ENCODE results near the gene ASTN2. TPM values are rescaled to one million over a fixed set of nuclear protein-coding genes. Genes with fewer than 3 reads are reported as not detected.
"Not testable (repeated sequence)": the region's sequence is repeated elsewhere in the genome, so short reads cannot be mapped to it uniquely, and the experiment has no call there.

ASTN2 gene
- polyA plus RNA-seq, 2 donors: 0.26 to 0.35 TPM

GRCh38 chr9:116697362-116697761 is 717.5 kb downstream of the ASTN2 start:
- H3K4me3 ChIP-seq (ENCODE audit: low read depth in 1 of 2, low read length in 2 of 2): no peak overlapping the region
- H3K4me1 ChIP-seq (ENCODE audit: control insufficient read depth in 2 of 2, insufficient read depth in 2 of 2, low read length in 1 of 2): peaks cover 3% of the 10 kb centered on the region in 2 donors
- WGBS, 2 donors: 74 to 76% methylated on average over 1 of the region's 1 CpG
- H3K27ac ChIP-seq (ENCODE audit: low read depth in 2 of 2, low read length in 1 of 2): no peak overlapping the region
- H3K9me3 ChIP-seq (ENCODE audit: control insufficient read depth in 2 of 2, insufficient read depth in 1 of 2, low read depth in 1 of 2, low read length in 1 of 2): no peaks in the 10 kb centered on the region
- no peaks in the 10 kb centered on the region for H3K27me3 ChIP-seq (ENCODE audit: control insufficient read depth in 1 of 2, insufficient read depth in 2 of 2, low read length in 2 of 2)
- H3K36me3 ChIP-seq (ENCODE audit: control insufficient read depth in 2 of 2, insufficient read depth in 2 of 2, low read length in 1 of 2): peaks cover 19 to 23% of the 10 kb centered on the region in 2 donors

GRCh38 chr9:116695438-116695837 is 719.4 kb downstream of the ASTN2 start:
- Histone ChIP-seq H3K27me3 (ENCODE audit: control insufficient read depth in 1 of 2, insufficient read depth in 2 of 2, low read length in 2 of 2) (no peaks in the 10 kb centered on the region), H3K9me3 (ENCODE audit: control insufficient read depth in 2 of 2, insufficient read depth in 1 of 2, low read depth in 1 of 2, low read length in 1 of 2) (no peaks in the 10 kb centered on the region), H3K36me3 (ENCODE audit: control insufficient read depth in 2 of 2, insufficient read depth in 2 of 2, low read length in 1 of 2) (peaks cover 19 to 23% of the 10 kb centered on the region in 2 donors), H3K27ac (ENCODE audit: low read depth in 2 of 2, low read length in 1 of 2) (no peak overlapping the region), H3K4me3 (ENCODE audit: low read depth in 1 of 2, low read length in 2 of 2) (no peak overlapping the region), H3K4me1 (ENCODE audit: control insufficient read depth in 2 of 2, insufficient read depth in 2 of 2, low read length in 1 of 2) (peaks cover 0 to 3% of the 10 kb centered on the region in 2 donors)
- 52 to 58% methylated on average over 3 of the region's 3 CpGs for WGBS, 2 donors

- WGBS, 2 donors: 82 to 94% methylated on average over 4 of the region's 4 CpGs
- Histone ChIP-seq H3K4me1 (ENCODE audit: control insufficient read depth in 2 of 2, insufficient read depth in 2 of 2, low read length in 1 of 2) (peaks cover 0 to 3% of the 10 kb centered on the region in 2 donors), H3K4me3 (ENCODE audit: low read depth in 1 of 2, low read length in 2 of 2) (no peak overlapping the region), H3K27me3 (ENCODE audit: control insufficient read depth in 1 of 2, insufficient read depth in 2 of 2, low read length in 2 of 2) (no peaks in the 10 kb centered on the region), H3K9me3 (ENCODE audit: control insufficient read depth in 2 of 2, insufficient read depth in 1 of 2, low read depth in 1 of 2, low read length in 1 of 2) (no peaks in the 10 kb centered on the region), H3K27ac (ENCODE audit: low read depth in 2 of 2, low read length in 1 of 2) (no peak overlapping the region), H3K36me3 (ENCODE audit: control insufficient read depth in 2 of 2, insufficient read depth in 2 of 2, low read length in 1 of 2) (peaks cover 19 to 23% of the 10 kb centered on the region in 2 donors)
Observed at GRCh38 chr9:116694785-116695291, 720.0 kb downstream of the ASTN2 start.

- Histone ChIP-seq H3K4me1 (ENCODE audit: control insufficient read depth in 2 of 2, insufficient read depth in 2 of 2, low read length in 1 of 2) (peaks cover 0 to 5% of the 10 kb centered on the region in 2 donors), H3K9me3 (ENCODE audit: control insufficient read depth in 2 of 2, insufficient read depth in 1 of 2, low read depth in 1 of 2, low read length in 1 of 2) (no peaks in the 10 kb centered on the region), H3K27ac (ENCODE audit: low read depth in 2 of 2, low read length in 1 of 2) (no peak overlapping the region), H3K27me3 (ENCODE audit: control insufficient read depth in 1 of 2, insufficient read depth in 2 of 2, low read length in 2 of 2) (no peaks in the 10 kb centered on the region), H3K4me3 (ENCODE audit: low read depth in 1 of 2, low read length in 2 of 2) (no peak overlapping the region), H3K36me3 (ENCODE audit: control insufficient read depth in 2 of 2, insufficient read depth in 2 of 2, low read length in 1 of 2) (peaks cover 8 to 9% of the 10 kb centered on the region in 2 donors)
- WGBS, 2 donors: 35 to 46% methylated on average over 2 of the region's 2 CpGs
Observed at GRCh38 chr9:116693233-116693731, 721.6 kb downstream of the ASTN2 start.

GRCh38 chr9:116692616-116693015 is 722.2 kb downstream of the ASTN2 start:
- 43 to 49% methylated on average over 2 of the region's 2 CpGs for WGBS, 2 donors
- Histone ChIP-seq H3K27me3 (ENCODE audit: control insufficient read depth in 1 of 2, insufficient read depth in 2 of 2, low read length in 2 of 2) (no peaks in the 10 kb centered on the region), H3K9me3 (ENCODE audit: control insufficient read depth in 2 of 2, insufficient read depth in 1 of 2, low read depth in 1 of 2, low read length in 1 of 2) (no peaks in the 10 kb centered on the region), H3K36me3 (ENCODE audit: control insufficient read depth in 2 of 2, insufficient read depth in 2 of 2, low read length in 1 of 2) (peaks cover 1 to 2% of the 10 kb centered on the region in 2 donors), H3K27ac (ENCODE audit: low read depth in 2 of 2, low read length in 1 of 2) (no peak overlapping the region), H3K4me1 (ENCODE audit: control insufficient read depth in 2 of 2, insufficient read depth in 2 of 2, low read length in 1 of 2) (peaks cover 0 to 5% of the 10 kb centered on the region in 2 donors), H3K4me3 (ENCODE audit: low read depth in 1 of 2, low read length in 2 of 2) (no peak overlapping the region)

GRCh38 chr9:116691607-116692006 is 723.2 kb downstream of the ASTN2 start:
- 85 to 89% methylated on average over 3 of the region's 3 CpGs for WGBS, 2 donors
- peaks cover 0 to 5% of the 10 kb centered on the region in 2 donors for H3K4me1 ChIP-seq (ENCODE audit: control insufficient read depth in 2 of 2, insufficient read depth in 2 of 2, low read length in 1 of 2)

GRCh38 chr9:116690805-116691204 is 724.1 kb downstream of the ASTN2 start:
- H3K4me1 ChIP-seq (ENCODE audit: control insufficient read depth in 2 of 2, insufficient read depth in 2 of 2, low read length in 1 of 2): not testable (repeated sequence)

More at GRCh38 chr9:116691607-116692006, 723.2 kb downstream of the ASTN2 start:
- Histone ChIP-seq H3K4me3 (ENCODE audit: low read depth in 1 of 2, low read length in 2 of 2) (no peak overlapping the region), H3K27ac (ENCODE audit: low read depth in 2 of 2, low read length in 1 of 2) (no peak overlapping the region), H3K27me3 (ENCODE audit: control insufficient read depth in 1 of 2, insufficient read depth in 2 of 2, low read length in 2 of 2) (no peaks in the 10 kb centered on the region), H3K36me3 (ENCODE audit: control insufficient read depth in 2 of 2, insufficient read depth in 2 of 2, low read length in 1 of 2) (no peaks in the 10 kb centered on the region), H3K9me3 (ENCODE audit: control insufficient read depth in 2 of 2, insufficient read depth in 1 of 2, low read depth in 1 of 2, low read length in 1 of 2) (no peaks in the 10 kb centered on the region)

GRCh38 chr9:116689486-116690032 is 725.3 kb downstream of the ASTN2 start:
- H3K27ac ChIP-seq (ENCODE audit: low read depth in 2 of 2, low read length in 1 of 2): no peak overlapping the region
- H3K4me1 ChIP-seq (ENCODE audit: control insufficient read depth in 2 of 2, insufficient read depth in 2 of 2, low read length in 1 of 2): peaks cover 0 to 5% of the 10 kb centered on the region in 2 donors

More at GRCh38 chr9:116690805-116691204, 724.1 kb downstream of the ASTN2 start:
- not testable (repeated sequence) for H3K36me3 ChIP-seq (ENCODE audit: control insufficient read depth in 2 of 2, insufficient read depth in 2 of 2, low read length in 1 of 2); H3K9me3 ChIP-seq (ENCODE audit: control insufficient read depth in 2 of 2, insufficient read depth in 1 of 2, low read depth in 1 of 2, low read length in 1 of 2); H3K4me3 ChIP-seq (ENCODE audit: low read depth in 1 of 2, low read length in 2 of 2); H3K27ac ChIP-seq (ENCODE audit: low read depth in 2 of 2, low read length in 1 of 2); H3K27me3 ChIP-seq (ENCODE audit: control insufficient read depth in 1 of 2, insufficient read depth in 2 of 2, low read length in 2 of 2)

GRCh38 chr9:116688806-116689485 is 725.9 kb downstream of the ASTN2 start:
- Histone ChIP-seq H3K27me3 (ENCODE audit: control insufficient read depth in 1 of 2, insufficient read depth in 2 of 2, low read length in 2 of 2) (no peaks in the 10 kb centered on the region), H3K4me1 (ENCODE audit: control insufficient read depth in 2 of 2, insufficient read depth in 2 of 2, low read length in 1 of 2) (peaks cover 0 to 5% of the 10 kb centered on the region in 2 donors), H3K4me3 (ENCODE audit: low read depth in 1 of 2, low read length in 2 of 2) (no peak overlapping the region), H3K9me3 (ENCODE audit: control insufficient read depth in 2 of 2, insufficient read depth in 1 of 2, low read depth in 1 of 2, low read length in 1 of 2) (no peaks in the 10 kb centered on the region), H3K36me3 (ENCODE audit: control insufficient read depth in 2 of 2, insufficient read depth in 2 of 2, low read length in 1 of 2) (no peaks in the 10 kb centered on the region), H3K27ac (ENCODE audit: low read depth in 2 of 2, low read length in 1 of 2) (no peak overlapping the region)
- 82 to 88% methylated on average over 3 of the region's 3 CpGs for WGBS, 2 donors

More at GRCh38 chr9:116689486-116690032, 725.3 kb downstream of the ASTN2 start:
- Histone ChIP-seq H3K4me3 (ENCODE audit: low read depth in 1 of 2, low read length in 2 of 2) (no peak overlapping the region), H3K9me3 (ENCODE audit: control insufficient read depth in 2 of 2, insufficient read depth in 1 of 2, low read depth in 1 of 2, low read length in 1 of 2) (no peaks in the 10 kb centered on the region), H3K36me3 (ENCODE audit: control insufficient read depth in 2 of 2, insufficient read depth in 2 of 2, low read length in 1 of 2) (no peaks in the 10 kb centered on the region), H3K27me3 (ENCODE audit: control insufficient read depth in 1 of 2, insufficient read depth in 2 of 2, low read length in 2 of 2) (no peaks in the 10 kb centered on the region)
- WGBS, 2 donors: 89 to 91% methylated on average over 3 of the region's 3 CpGs

All from esophagus (tissue), 2 donors.